SIG-M5 treated with dmso at 0.1 percent for 504 hours (cell line): Measurements from ENCODE around the gene KRT6B.
"Not testable (repeated sequence)": the region's sequence is repeated elsewhere in the genome, so short reads cannot be mapped to it uniquely, and the experiment has no call there.

Experiments
- DNase-seq: peaks from one replicate; lab custom pipeline; 2025; ENCODE audit not compliant: unreplicated experiment; lab: John Stamatoyannopoulos, UW

KRT6B gene

GRCh38 chr12:52473768-52474167, 21.8 kb upstream of the KRT6B start, which contains the start of gene KRT6C:
KRT6C (minus strand) TSS chr12:52473805; CDS start chr12:52473737, 68 bp downstream.
- no peak for DNase-seq

GRCh38 chr12:52469853-52470252, 17.9 kb upstream of the KRT6B start:
- DNase-seq: no peak

GRCh38 chr12:52464897-52465296, 13.0 kb upstream of the KRT6B start:
- DNase-seq: no peak

GRCh38 chr12:52461693-52462092, 9.7 kb upstream of the KRT6B start:
- DNase-seq: no peak

GRCh38 chr12:52458861-52459260, 6.9 kb upstream of the KRT6B start:
- no peak for DNase-seq

- no peak for DNase-seq
These were observed 3.9 kb upstream of the KRT6B start for GRCh38 chr12:52455821-52456220.

- no peak for DNase-seq
These were observed 2.7 kb upstream of the KRT6B start for GRCh38 chr12:52454411-52455201.

- no peak for DNase-seq
These were observed 3.7 kb downstream of the KRT6B start for GRCh38 chr12:52448228-52448627.

GRCh38 chr12:52447196-52447595, 4.8 kb downstream of the KRT6B start:
- DNase-seq: not testable (repeated sequence)

- DNase-seq: no peak
These were observed 5.4 kb downstream of the KRT6B start for GRCh38 chr12:52446367-52447045.

- no peak for DNase-seq
These were observed 6.1 kb downstream of the KRT6B start for GRCh38 chr12:52445876-52446275.

- DNase-seq: no peak
These were observed 7.0 kb downstream of the KRT6B start for GRCh38 chr12:52444647-52445595.

- no peak for DNase-seq
These were observed 8.0 kb downstream of the KRT6B start for GRCh38 chr12:52443966-52444365.

- DNase-seq: no peak
These were observed 9.3 kb downstream of the KRT6B start for GRCh38 chr12:52442600-52443061.

- no peak for DNase-seq
These were observed 10.5 kb downstream of the KRT6B start for GRCh38 chr12:52441320-52441911.

GRCh38 chr12:52440821-52441319, 11.1 kb downstream of the KRT6B start:
- no peak for DNase-seq

- no peak for DNase-seq
These were observed 12.1 kb downstream of the KRT6B start for GRCh38 chr12:52439845-52440244.

GRCh38 chr12:52439420-52439819, 12.5 kb downstream of the KRT6B start:
- DNase-seq: no peak

- DNase-seq: no peak
These were observed 13.3 kb downstream of the KRT6B start for GRCh38 chr12:52438305-52439301.
